HCT116 (cell line): ENCODE data around the gene SACM1L. TPM values are rescaled to one million over a fixed set of nuclear protein-coding genes. Genes with fewer than 3 reads are reported as not detected.

Source experiments
- ATAC-seq: fragments of 200-7000 bp; cut with Tn5 transposase; 2 replicates; pipeline ENCODE4 v1.9.1; 2020; ENCODE audit warnings: mild to moderate bottlenecking, moderate library complexity
- BruUV-seq: library from RNA; stranded (reverse); fragments of 400-500 nt; replicated peaks from 2 replicates; lab custom pipeline; 2021; lab: Mats Ljungman, UMichigan
- CTCF ChIA-PET: fragments of 300-600 bp; sonication (Branson Sonifier 250); formaldehyde crosslinking; loops from one replicate; lab custom pipeline; 2021; ENCODE audit warnings: antibody characterized with exemption; lab: Charles Lee
- POLR2A ChIA-PET: fragments of 300-600, 350-600 bp; sonication (Branson Sonifier 250); formaldehyde crosslinking; loops from one replicate; lab custom pipeline; 2021; ENCODE audit warnings: antibody characterized with exemption; lab: Charles Lee
- RAD21 ChIA-PET, 2 experiments: fragments of 300-600 bp; sonication (Branson Sonifier 250); formaldehyde crosslinking; loops; one replicate each; lab custom pipeline; 2023; ENCODE audit warnings: low total read pairs in 2 of 2; ENCODE audit not compliant: uncharacterized antibody in 2 of 2, unreplicated experiment in 2 of 2, low non-redundant PET in 1 of 2; lab: Charles Lee
- DNase-seq: peaks from one replicate; pipeline ENCODE4 v3.0.0-alpha.2; 2010; ENCODE audit warnings: low read depth, low spot score
- H2AFZ ChIP-seq: fragments of 200-600 bp; shearing (Covaris generic), sonication (generic); 2 replicates; pipeline ENCODE4 v1.6.1; 2017; ENCODE audit warnings: low read depth, mixed run types, mixed read lengths, antibody characterized with exemption, low read length; ENCODE audit not compliant: poor library complexity, severe bottlenecking
- H3K27ac ChIP-seq: 2 replicates; pipeline ENCODE4 v1.5.1; 2012; ENCODE audit warnings: low read depth, low read length
- H3K27me3 ChIP-seq: fragments of 200-600 bp; sonication (generic); 2 replicates; pipeline ENCODE4 v1.6.1; 2016; ENCODE audit warnings: mixed run types, low read length, mixed read lengths; ENCODE audit not compliant: insufficient read depth
- H3K36me3 ChIP-seq, 2 experiments: fragments of 200-500 bp in 1 of 2; fragments of 200-600 bp in 1 of 2; sonication (Bioruptor generic) in 1 of 2; sonication (generic) in 1 of 2; 2 replicates each; pipeline versions ENCODE4 v1.5.1 to v1.6.1; 2014 to 2016; ENCODE audit warnings: low read length in 2 of 2, inconsistent platforms in 1 of 2, mixed read lengths in 1 of 2, mixed run types in 1 of 2; ENCODE audit not compliant: insufficient read depth in 2 of 2, control insufficient read depth in 1 of 2
- H3K4me1 ChIP-seq, 2 experiments: fragments of 200-600 bp in 1 of 2; sonication (generic) in 1 of 2; 2 replicates each; pipeline versions ENCODE4 v1.5.1 to v1.6.1; 2012 to 2017; ENCODE audit warnings: low read length in 2 of 2, inconsistent platforms in 1 of 2, mild to moderate bottlenecking in 1 of 2, mixed read lengths in 1 of 2, mixed run types in 1 of 2, moderate library complexity in 1 of 2; ENCODE audit not compliant: insufficient read depth in 2 of 2, control insufficient read depth in 1 of 2
- H3K4me2 ChIP-seq: fragments of 200-600 bp; sonication (generic); 2 replicates; pipeline ENCODE4 v1.6.1; 2017; ENCODE audit warnings: mixed run types, low read length, mixed read lengths
- H3K4me3 ChIP-seq, 2 experiments: fragments of 200-600 bp in 1 of 2; sonication (generic) in 1 of 2; replicated peaks in 1 of 2; 2 replicates each; pipeline ENCODE4 v1.5.1; 2011 to 2016; ENCODE audit warnings: low read length in 2 of 2, control low read depth in 1 of 2, low read depth in 1 of 2, mild to moderate bottlenecking in 1 of 2, mixed read lengths in 1 of 2, mixed run types in 1 of 2
- H3K79me2 ChIP-seq: fragments of 200-600 bp; sonication (generic); 2 replicates; pipeline ENCODE4 v1.6.1; 2017; ENCODE audit warnings: mild to moderate bottlenecking, mixed run types, low read length, moderate library complexity, mixed read lengths; ENCODE audit not compliant: insufficient read depth
- H3K9ac ChIP-seq: fragments of 200-600 bp; sonication (generic); 2 replicates; pipeline ENCODE4 v1.6.1; 2016; ENCODE audit warnings: low read length, mixed read lengths
- H3K9me2 ChIP-seq: fragments of 200-600 bp; sonication (generic), shearing (Covaris generic); 2 replicates; pipeline ENCODE4 v1.6.1; 2017; ENCODE audit warnings: mixed run types, mild to moderate bottlenecking, moderate library complexity; ENCODE audit not compliant: insufficient read depth
- H3K9me3 ChIP-seq, 2 experiments: fragments of 200-500 bp in 1 of 2; fragments of 200-600 bp in 1 of 2; sonication (Bioruptor generic) in 1 of 2; sonication (generic) in 1 of 2; 2 replicates each; pipeline ENCODE4 v1.6.1; 2014 to 2017; ENCODE audit warnings: low read length in 2 of 2, mixed read lengths in 2 of 2, inconsistent platforms in 1 of 2, low read depth in 1 of 2, mild to moderate bottlenecking in 1 of 2, mixed run types in 1 of 2, moderate library complexity in 1 of 2; ENCODE audit not compliant: control insufficient read depth in 1 of 2, insufficient read depth in 1 of 2
- H4K20me1 ChIP-seq: fragments of 200-600 bp; sonication (generic), shearing (Covaris generic); 2 replicates; pipeline ENCODE4 v1.6.1; 2017; ENCODE audit warnings: mixed run types, mild to moderate bottlenecking, moderate library complexity; ENCODE audit not compliant: insufficient read depth
- CBX3 ChIP-seq: IDR thresholded peaks from 2 replicates; pipeline ENCODE4 v1.6.1; 2012; ENCODE audit warnings: low read depth
- EGR1 ChIP-seq: IDR thresholded peaks from 2 replicates; pipeline ENCODE4 v1.6.1; 2012; ENCODE audit warnings: low read depth
- ELF1 ChIP-seq: IDR thresholded peaks from 2 replicates; pipeline ENCODE4 v1.6.1; 2012; ENCODE audit warnings: low read depth, borderline replicate concordance
- EZH2 ChIP-seq: fragments of 200-600 bp; sonication (generic); IDR thresholded peaks from 2 replicates; pipeline ENCODE4 v1.6.1; 2017; ENCODE audit warnings: antibody characterized with exemption, mixed run types
- FOSL1 ChIP-seq: IDR thresholded peaks from 2 replicates; pipeline ENCODE4 v1.6.1; 2012; ENCODE audit warnings: low read depth
- JUND ChIP-seq: IDR thresholded peaks from 2 replicates; pipeline ENCODE4 v1.6.1; 2012
- RAD21 ChIP-seq: IDR thresholded peaks from 2 replicates; pipeline ENCODE4 v1.6.1; 2012; ENCODE audit warnings: low read depth, mild to moderate bottlenecking
- SIN3A ChIP-seq: IDR thresholded peaks from 2 replicates; pipeline ENCODE4 v1.6.1; 2012; ENCODE audit warnings: low read depth
- SP1 ChIP-seq: IDR thresholded peaks from 2 replicates; pipeline ENCODE4 v1.6.1; 2012; ENCODE audit warnings: low read depth
- SRF ChIP-seq: IDR thresholded peaks from 2 replicates; pipeline ENCODE4 v1.6.1; 2012; ENCODE audit warnings: low read depth
- YY1 ChIP-seq: IDR thresholded peaks from 2 replicates; pipeline ENCODE4 v1.6.1; 2011; ENCODE audit warnings: low read length, low read depth, moderate library complexity, mild to moderate bottlenecking; ENCODE audit not compliant: insufficient replicate concordance; ENCODE audit errors: extremely low read depth
- ZFX ChIP-seq: fragments of 450-650 bp; IDR thresholded peaks from 2 replicates; pipeline ENCODE4 v1.6.1; 2017
- ZNF274 ChIP-seq: fragments of 200-500 bp; sonication (Bioruptor generic); IDR thresholded peaks from 2 replicates; pipeline ENCODE4 v1.6.1; 2014; ENCODE audit warnings: mild to moderate bottlenecking, low read depth, low read length, inconsistent platforms
- intact Hi-C: fragments of 100-400 bp; cut with micrococcal nuclease; formaldehyde crosslinking; loops from 2 replicates; pipeline ENCODE4 v1.10.0; 2022
- total RNA-seq: library from RNA; stranded (reverse); gene quantifications from one replicate; pipeline ENCODE4 v1.2.1, GENCODE V29; 2021; ENCODE audit not compliant: unreplicated experiment
- TF ChIP-seq, protein P1 (sequence below): IDR thresholded peaks from 2 replicates; pipeline ENCODE4 v1.6.1; 2012
- TF ChIP-seq, protein P2 (sequence below): IDR thresholded peaks from 2 replicates; pipeline ENCODE4 v1.6.1; 2012; ENCODE audit warnings: low read depth

The SACM1L gene
- total RNA-seq, 1 experiment from 2014 or later = 27.3 TPM

DNA sequence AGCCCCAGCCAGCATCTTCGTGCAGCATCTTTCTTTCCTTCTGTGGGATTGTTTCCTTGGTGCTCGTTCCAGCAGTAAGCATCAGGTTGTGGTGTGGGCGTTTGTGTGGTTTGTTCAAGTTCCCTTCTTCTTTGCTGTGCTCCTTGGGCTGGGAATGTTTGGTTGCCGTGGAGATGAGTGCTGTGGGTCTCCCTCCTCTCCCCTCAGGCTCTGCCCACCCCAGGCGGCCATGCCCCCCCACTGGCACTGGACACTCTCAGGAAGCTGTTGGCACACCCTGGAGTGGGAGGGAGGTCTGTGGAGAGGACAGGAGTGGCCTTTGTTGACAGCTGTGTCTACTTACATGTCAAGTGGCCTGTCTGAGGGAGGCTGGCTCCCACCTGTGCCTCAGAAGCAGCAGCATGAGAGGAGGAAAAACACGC lies 46.5 kb upstream of the SACM1L start:
- no peaks in the 10 kb centered on the region for H4K20me1 ChIP-seq
- ATAC-seq (no peak), DNase-seq (no peak)
- no peaks in the 10 kb centered on the region; a peak in 1 of 4 replicates for H3K36me3 ChIP-seq
- no peaks in the 10 kb centered on the region for H3K27me3 ChIP-seq
- RAD21 ChIA-PET = no interaction called here
- CTCF ChIA-PET = interaction anchor here (1.4 kb wide), 1 partner anchor 17 kb away, joined by 5 read pairs; no protein-coding TSS in a partner anchor
- intact Hi-C loops = no loop called here
- no peaks in the 10 kb centered on the region for H3K9me2 ChIP-seq
- POLR2A ChIA-PET = no interaction called here
- H3K27ac ChIP-seq = no peak overlapping the region
- H3K4me1 ChIP-seq = peaks cover 2 to 51% of the 10 kb centered on the region in 2 experiments; a peak in 3 of 4 replicates
- H3K79me2 ChIP-seq = peaks cover 93% of the 10 kb centered on the region
- no peak overlapping the region for H3K4me2 ChIP-seq
- no TSS peak for BruUV-seq
- TF ChIP-seq ZNF274 (no peak), ELF1 (no peak), ZFX (no peak), CBX3 (no peak), YY1 (no peak), JUND (no peak), RAD21 (no peak), EGR1 (no peak)
- TF ChIP-seq, protein P1, sequence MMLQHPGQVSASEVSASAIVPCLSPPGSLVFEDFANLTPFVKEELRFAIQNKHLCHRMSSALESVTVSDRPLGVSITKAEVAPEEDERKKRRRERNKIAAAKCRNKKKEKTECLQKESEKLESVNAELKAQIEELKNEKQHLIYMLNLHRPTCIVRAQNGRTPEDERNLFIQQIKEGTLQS = no peak
- no peak overlapping the region for H3K9ac ChIP-seq
- H3K4me3 ChIP-seq = no peak overlapping the region
- H2AFZ ChIP-seq = no peak overlapping the region
- H3K9me3 ChIP-seq = no peaks in the 10 kb centered on the region

DNA sequence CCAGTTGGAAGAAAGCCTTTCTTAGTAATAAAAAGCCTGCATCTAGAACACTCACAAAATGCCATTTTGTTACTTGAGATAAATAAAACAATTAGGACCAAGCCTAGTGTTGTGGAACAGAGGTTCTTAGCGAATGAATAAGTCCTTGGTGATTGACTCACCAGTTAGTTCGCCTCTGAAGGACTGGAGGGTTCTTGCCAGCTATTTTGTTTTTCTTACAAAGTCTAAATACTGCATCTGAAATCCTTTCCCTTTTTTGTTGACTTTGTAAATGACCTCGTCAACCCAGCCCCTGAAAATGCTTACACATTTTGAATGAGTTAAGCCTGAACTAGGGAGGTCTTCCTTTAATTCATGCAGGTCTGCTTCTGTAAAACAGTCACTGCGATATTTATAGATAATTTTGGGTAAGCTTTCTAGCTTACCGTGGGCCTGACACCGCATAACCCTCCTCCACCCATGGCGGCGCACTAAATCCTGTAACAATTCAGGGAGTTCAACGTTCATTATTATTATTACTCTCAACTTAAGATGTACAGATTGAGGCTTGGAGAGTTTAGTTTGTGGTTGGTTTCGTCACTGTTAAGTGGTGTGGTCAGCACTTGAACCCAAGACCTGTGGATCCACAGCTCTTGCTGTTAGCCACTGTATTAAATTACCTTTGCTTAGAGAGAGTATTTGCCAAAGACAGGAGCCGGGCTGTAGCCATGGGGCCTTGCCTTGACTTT lies 45.0 kb upstream of the SACM1L start:
- Histone ChIP-seq H4K20me1 (no peaks in the 10 kb centered on the region), H3K27me3 (no peaks in the 10 kb centered on the region), H3K4me3 (no peak overlapping the region), H3K79me2 (peaks cover 99% of the 10 kb centered on the region), H3K9me3 (no peaks in the 10 kb centered on the region), H3K9ac (peak overlapping the region; percentile 26; the same call in 1 of the 2 replicates), H2AFZ (no peak overlapping the region), H3K9me2 (no peaks in the 10 kb centered on the region), H3K27ac (peak overlapping the region; percentile 21; the same call in 1 of the 2 replicates), H3K4me1 (peaks cover 0 to 51% of the 10 kb centered on the region in 2 experiments; a peak in 3 of 4 replicates), H3K36me3 (no peaks in the 10 kb centered on the region; a peak in 1 of 4 replicates), H3K4me2 (peak overlapping the region; percentile 53)
- ChIA-PET RAD21 (no interaction called here), POLR2A (no interaction called here), CTCF (interaction anchor here (1.0 kb wide), 1 partner anchor 12 kb away, joined by 7 read pairs; no protein-coding TSS in a partner anchor)
- intact Hi-C loops = no loop called here
- ATAC-seq = no peak
- DNase-seq = no peak
- TF ChIP-seq SP1 = no peak
- TF ChIP-seq, protein P1 = no peak
- TF ChIP-seq, protein P2, sequence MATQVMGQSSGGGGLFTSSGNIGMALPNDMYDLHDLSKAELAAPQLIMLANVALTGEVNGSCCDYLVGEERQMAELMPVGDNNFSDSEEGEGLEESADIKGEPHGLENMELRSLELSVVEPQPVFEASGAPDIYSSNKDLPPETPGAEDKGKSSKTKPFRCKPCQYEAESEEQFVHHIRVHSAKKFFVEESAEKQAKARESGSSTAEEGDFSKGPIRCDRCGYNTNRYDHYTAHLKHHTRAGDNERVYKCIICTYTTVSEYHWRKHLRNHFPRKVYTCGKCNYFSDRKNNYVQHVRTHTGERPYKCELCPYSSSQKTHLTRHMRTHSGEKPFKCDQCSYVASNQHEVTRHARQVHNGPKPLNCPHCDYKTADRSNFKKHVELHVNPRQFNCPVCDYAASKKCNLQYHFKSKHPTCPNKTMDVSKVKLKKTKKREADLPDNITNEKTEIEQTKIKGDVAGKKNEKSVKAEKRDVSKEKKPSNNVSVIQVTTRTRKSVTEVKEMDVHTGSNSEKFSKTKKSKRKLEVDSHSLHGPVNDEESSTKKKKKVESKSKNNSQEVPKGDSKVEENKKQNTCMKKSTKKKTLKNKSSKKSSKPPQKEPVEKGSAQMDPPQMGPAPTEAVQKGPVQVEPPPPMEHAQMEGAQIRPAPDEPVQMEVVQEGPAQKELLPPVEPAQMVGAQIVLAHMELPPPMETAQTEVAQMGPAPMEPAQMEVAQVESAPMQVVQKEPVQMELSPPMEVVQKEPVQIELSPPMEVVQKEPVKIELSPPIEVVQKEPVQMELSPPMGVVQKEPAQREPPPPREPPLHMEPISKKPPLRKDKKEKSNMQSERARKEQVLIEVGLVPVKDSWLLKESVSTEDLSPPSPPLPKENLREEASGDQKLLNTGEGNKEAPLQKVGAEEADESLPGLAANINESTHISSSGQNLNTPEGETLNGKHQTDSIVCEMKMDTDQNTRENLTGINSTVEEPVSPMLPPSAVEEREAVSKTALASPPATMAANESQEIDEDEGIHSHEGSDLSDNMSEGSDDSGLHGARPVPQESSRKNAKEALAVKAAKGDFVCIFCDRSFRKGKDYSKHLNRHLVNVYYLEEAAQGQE = no peak
- TF ChIP-seq CBX3 = no peak
- TF ChIP-seq ELF1 = no peak
- TF ChIP-seq FOSL1 = no peak
- TF ChIP-seq JUND = no peak
- no peak for TF ChIP-seq EZH2
- no peak for TF ChIP-seq RAD21
- TF ChIP-seq SRF = no peak
- no peak for TF ChIP-seq SIN3A
- TF ChIP-seq ZNF274 = no peak
- no TSS peak for BruUV-seq
